H1 (cell line): ENCODE data around the gene RAPGEF1. TPM values are rescaled to one million over a fixed set of nuclear protein-coding genes. Genes with fewer than 3 reads are reported as not detected.

Experiments used
- CTCF ChIA-PET: fragments of 300-600 bp; sonication (Branson Sonifier 250); formaldehyde crosslinking; loops from one replicate; lab custom pipeline; 2021; ENCODE audit not compliant: partially characterized antibody; lab: Charles Lee
- POLR2A ChIA-PET: fragments of 300-600 bp; sonication (Branson Sonifier 250); formaldehyde crosslinking; loops from one replicate; lab custom pipeline; 2021; ENCODE audit warnings: inconsistent platforms; ENCODE audit not compliant: partially characterized antibody; lab: Charles Lee
- DNase-seq, 2 experiments: peaks; one replicate each; pipeline versions ENCODE4 v3.0.0 to v3.0.0-alpha.2; 2010 to 2022; ENCODE audit warnings: low spot score in 2 of 2, low read depth in 1 of 2, mixed read lengths in 1 of 2
- FAIRE-seq: peaks from 2 replicates; lab custom pipeline; 2011; peaks lifted over from hg19 to GRCh38; lab: Jason Lieb, UNC
- H2AFZ ChIP-seq: 2 replicates; pipeline ENCODE4 v1.8.1; 2012; ENCODE audit warnings: low read length, inconsistent platforms
- H2AK5ac ChIP-seq: 2 replicates; pipeline ENCODE4 v1.6.1; 2013; ENCODE audit warnings: low read depth, low read length
- H2BK120ac ChIP-seq: replicated peaks from 2 replicates; pipeline ENCODE3; 2013; ENCODE audit warnings: low read depth, low read length, inconsistent platforms
- H2BK12ac ChIP-seq: 2 replicates; pipeline ENCODE4 v1.6.1; 2013; ENCODE audit warnings: low read depth, low read length
- H2BK15ac ChIP-seq: 2 replicates; pipeline ENCODE4 v1.6.1; 2013; ENCODE audit warnings: low read length
- H2BK20ac ChIP-seq: 2 replicates; pipeline ENCODE4 v1.6.1; 2013; ENCODE audit warnings: low read length
- H2BK5ac ChIP-seq: 2 replicates; pipeline ENCODE4 v1.6.1; 2013; ENCODE audit warnings: low read depth, low read length
- H3K14ac ChIP-seq: 2 replicates; pipeline ENCODE4 v1.6.1; 2013; ENCODE audit warnings: inconsistent platforms; ENCODE audit not compliant: insufficient read length
- H3K18ac ChIP-seq: 2 replicates; pipeline ENCODE4 v1.6.1; 2013; ENCODE audit warnings: low read length; ENCODE audit errors: extremely low read depth
- H3K23ac ChIP-seq: 2 replicates; pipeline ENCODE4 v1.6.1; 2013; ENCODE audit warnings: inconsistent platforms; ENCODE audit not compliant: insufficient read length
- H3K23me2 ChIP-seq: 2 replicates; pipeline ENCODE4 v1.6.1; 2013; ENCODE audit warnings: low read depth, low read length
- H3K27ac ChIP-seq: 2 replicates; pipeline ENCODE4 v1.6.1; 2011; ENCODE audit warnings: low read depth, low read length, inconsistent platforms
- H3K27me3 ChIP-seq, 4 experiments: replicated peaks in 1 of 4; 1 replicate in 1 of 4; 2 replicates in 3 of 4; pipeline versions ENCODE4 v1.6.1 to v1.8.1; 2011 to 2013; ENCODE audit warnings: low read length in 3 of 4, mild to moderate bottlenecking in 3 of 4, inconsistent platforms in 2 of 4, mixed read lengths in 2 of 4, moderate library complexity in 1 of 4; ENCODE audit not compliant: control insufficient read depth in 3 of 4, insufficient read depth in 3 of 4; ENCODE audit errors: extremely low read depth in 1 of 4
- H3K36me3 ChIP-seq, 4 experiments: 2 replicates each; pipeline versions ENCODE4 v1.6.1 to v1.8.1; 2011 to 2013; ENCODE audit warnings: mild to moderate bottlenecking in 4 of 4, low read length in 3 of 4, moderate library complexity in 2 of 4, control low read depth in 1 of 4, inconsistent platforms in 1 of 4; ENCODE audit not compliant: insufficient read depth in 4 of 4, control insufficient read depth in 2 of 4
- H3K4ac ChIP-seq: replicated peaks from 2 replicates; pipeline ENCODE3; 2013; ENCODE audit warnings: low read length, low read depth, mixed read lengths, inconsistent platforms; ENCODE audit not compliant: insufficient read length
- H3K4me1 ChIP-seq, 4 experiments: replicated peaks in 1 of 4; 1 replicate in 1 of 4; 2 replicates in 3 of 4; pipeline versions ENCODE4 v1.6.1 to v1.8.1; 2011 to 2013; ENCODE audit warnings: low read length in 3 of 4, inconsistent platforms in 2 of 4, mixed read lengths in 1 of 4; ENCODE audit not compliant: insufficient read depth in 4 of 4, control insufficient read depth in 3 of 4
- H3K4me2 ChIP-seq, 2 experiments: 2 replicates each; pipeline versions ENCODE4 v1.6.1 to v1.8.1; 2011 to 2013; ENCODE audit warnings: low read depth in 2 of 2, low read length in 2 of 2, control low read depth in 1 of 2, inconsistent platforms in 1 of 2, mild to moderate bottlenecking in 1 of 2; ENCODE audit not compliant: insufficient read depth in 1 of 2
- H3K4me3 ChIP-seq, 4 experiments: fragments of 200-600, 300-600 bp in 1 of 4; sonication (generic), shearing (Covaris generic), sonication (Bioruptor Twin) in 1 of 4; 2 replicates each; pipeline versions ENCODE4 v1.5.1 to v1.8.1; 2011 to 2016; ENCODE audit warnings: low read length in 4 of 4, low read depth in 3 of 4, control low read depth in 2 of 4, inconsistent platforms in 2 of 4, mild to moderate bottlenecking in 2 of 4, mixed read lengths in 1 of 4, moderate library complexity in 1 of 4; ENCODE audit not compliant: insufficient read depth in 2 of 4; ENCODE audit errors: extremely low read depth in 1 of 4
- H3K56ac ChIP-seq: replicated peaks from 2 replicates; pipeline ENCODE3; 2013; ENCODE audit warnings: low read depth, mild to moderate bottlenecking, mixed read lengths, low read length, inconsistent platforms; ENCODE audit not compliant: insufficient read length
- H3K79me1 ChIP-seq: 2 replicates; pipeline ENCODE4 v1.6.1; 2013; ENCODE audit warnings: low read depth, low read length, control low read depth
- H3K79me2 ChIP-seq, 2 experiments: 2 replicates each; pipeline versions ENCODE4 v1.6.1 to v1.8.1; 2012 to 2013; ENCODE audit warnings: low read length in 2 of 2, mild to moderate bottlenecking in 2 of 2, inconsistent platforms in 1 of 2; ENCODE audit not compliant: insufficient read depth in 2 of 2, control insufficient read depth in 1 of 2
- H3K9ac ChIP-seq, 4 experiments: replicated peaks in 1 of 4; 1 replicate in 1 of 4; 2 replicates in 3 of 4; pipeline versions ENCODE4 v1.6.1 to v1.8.1; 2011 to 2013; ENCODE audit warnings: low read depth in 3 of 4, low read length in 3 of 4, control low read depth in 2 of 4, mild to moderate bottlenecking in 2 of 4, moderate library complexity in 2 of 4, inconsistent platforms in 1 of 4; ENCODE audit errors: extremely low read depth in 1 of 4
- H3K9me3 ChIP-seq, 2 experiments: 2 replicates each; pipeline versions ENCODE4 v1.6.1 to v1.8.1; 2012 to 2013; ENCODE audit warnings: mild to moderate bottlenecking in 2 of 2, moderate library complexity in 2 of 2, control low read depth in 1 of 2, inconsistent platforms in 1 of 2, low read depth in 1 of 2, low read length in 1 of 2, mixed read lengths in 1 of 2; ENCODE audit not compliant: insufficient read depth in 2 of 2
- H4K20me1 ChIP-seq, 2 experiments: replicated peaks in 1 of 2; 2 replicates each; pipeline versions ENCODE3 to v1.8.1; 2011 to 2013; ENCODE audit warnings: inconsistent platforms in 2 of 2, low read length in 2 of 2, mild to moderate bottlenecking in 1 of 2; ENCODE audit not compliant: insufficient read depth in 2 of 2, control insufficient read depth in 1 of 2
- H4K5ac ChIP-seq: 2 replicates; pipeline ENCODE4 v1.6.1; 2013; ENCODE audit warnings: low read length, low read depth, mixed read lengths, inconsistent platforms; ENCODE audit not compliant: insufficient read length
- H4K8ac ChIP-seq: 2 replicates; pipeline ENCODE4 v1.8.0; 2013; ENCODE audit warnings: mild to moderate bottlenecking, moderate library complexity, low read length, inconsistent platforms; ENCODE audit not compliant: insufficient read depth; ENCODE audit errors: extremely low read depth
- H4K91ac ChIP-seq: replicated peaks from 2 replicates; pipeline ENCODE3; 2013; ENCODE audit warnings: low read length, mixed read lengths, inconsistent platforms; ENCODE audit not compliant: insufficient read length
- CREB1 ChIP-seq: IDR thresholded peaks from 2 replicates; pipeline ENCODE4 v1.6.1; 2012; ENCODE audit warnings: inconsistent platforms
- WGBS, 2 experiments: shearing (Covaris generic) in 1 of 2; methylation state at CpG; one replicate each; pipeline versions ENCODE4 v1.1.6 to v1.1.7; 2013 to 2015; ENCODE audit warnings: low lambda C conversion rate in 2 of 2, mixed read lengths in 2 of 2, inconsistent platforms in 1 of 2, low coverage in 1 of 2, missing lambda C conversion rate in 1 of 2; ENCODE audit not compliant: insufficient replicate concordance in 2 of 2, insufficient coverage in 1 of 2, insufficient read length in 1 of 2; ENCODE audit errors: extremely low coverage in 1 of 2, missing lambda C conversion rate in 1 of 2; 5-methylcytosine and 5-hydroxymethylcytosine counted together
- polyA plus RNA-seq, 7 experiments: library from polyadenylated mRNA; depleted of rRNA in 3 of 7; stranded (reverse) in 5 of 7; unstranded in 2 of 7; fragments of >200 nt in 5 of 7; fragments of 200-250 nt in 2 of 7; gene quantifications; 1 replicate in 5 of 7; 2 replicates in 1 of 7; 4 replicates in 1 of 7; pipeline versions ENCODE4 v1.2.1 to v1.2.3, GENCODE V29; 2011 to 2013; ENCODE audit warnings: missing spikeins in 2 of 7, mixed read lengths in 2 of 7
- total RNA-seq: library from RNA; stranded (reverse); fragmentation: NEBNext Ultra II Directional; extraction: Animal tissue kit (Norgen Biotek cat#: 25700); gene quantifications from 2 replicates; pipeline ENCODE4 v1.2.1, GENCODE V29; 2021

Gene RAPGEF1
- total and polyA plus RNA-seq, 2 of the 8 experiments (the other 6 are each of a cell fraction or from before 2014, with no cell fraction given), result 29.7 to 78.9 TPM

DNA sequence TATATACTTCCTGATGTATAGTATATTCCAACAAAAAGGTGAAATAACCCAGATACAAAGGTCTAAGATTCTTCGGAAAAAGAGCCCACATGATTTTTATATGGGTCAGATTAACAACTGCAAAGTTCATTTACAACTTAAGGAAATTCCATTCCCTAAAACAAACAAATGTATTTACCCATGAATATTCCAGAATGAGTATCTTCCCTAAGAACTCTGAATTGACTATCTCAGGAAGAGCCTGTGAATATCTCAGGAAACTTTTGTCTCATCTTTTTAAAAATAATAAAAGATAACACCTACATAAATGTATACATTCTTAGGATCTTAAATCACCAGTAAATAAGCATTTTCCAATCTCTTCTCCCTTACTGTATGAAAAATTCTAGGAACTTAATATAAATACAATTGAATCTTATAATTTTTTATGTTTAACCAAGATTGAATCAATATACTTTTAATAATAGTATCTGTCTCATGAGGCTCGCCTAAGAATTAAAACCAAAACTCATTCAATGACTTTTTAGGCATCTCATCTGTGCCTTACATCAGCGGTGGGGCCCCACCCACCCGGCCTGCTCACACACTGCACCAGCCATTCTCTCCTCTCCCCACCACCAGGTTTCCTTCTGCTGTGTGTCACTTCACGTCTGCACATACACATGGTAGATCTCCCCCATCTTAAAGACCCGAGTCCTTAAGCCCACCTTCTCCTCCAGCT lies 78.1 kb downstream of the RAPGEF1 start:
- Histone ChIP-seq H3K4ac (no peak overlapping the region), H2BK15ac (no peak overlapping the region), H3K14ac (no peak overlapping the region), H3K79me1 (peaks cover 2% of the 10 kb centered on the region; the same call in 1 of the 2 replicates), H3K79me2 (peaks cover 0 to 23% of the 10 kb centered on the region in 2 experiments; a peak in 2 of 4 replicates), H4K20me1 (no peaks in the 10 kb centered on the region), H3K9me3 (peaks cover 0 to 8% of the 10 kb centered on the region in 2 experiments; a peak in 2 of 4 replicates), H3K18ac (0 out of 2 replicates have a peak overlapping the region, but pooled peaks have one; percentile 29), H3K27ac (no peak overlapping the region), H3K4me1 (peaks cover 5 to 14% (median 13%) of the 10 kb centered on the region in 4 experiments), H2BK120ac (no peak overlapping the region), H3K23ac (no peak overlapping the region), H3K4me3 (no peak overlapping the region), H2BK12ac (peak overlapping the region; percentile 82; the same call in 1 of the 2 replicates), H3K9ac (no peak overlapping the region), H3K36me3 (no peaks in the 10 kb centered on the region; a peak in 2 of 8 replicates), H3K23me2 (no peaks in the 10 kb centered on the region), H3K27me3 (no peaks in the 10 kb centered on the region), H4K5ac (no peak overlapping the region), H2BK20ac (peak overlapping the region; percentile 92; the same call in 1 of the 2 replicates), H4K8ac (no peak overlapping the region), H3K56ac (no peak overlapping the region), H4K91ac (peak overlapping the region; percentile 20), H2AFZ (no peak overlapping the region), H3K4me2 (peak overlapping the region in 1 of 2 experiments; percentile 34; a peak in 1 of 4 replicates), H2AK5ac (peak overlapping the region; percentile 55; the same call in 1 of the 2 replicates), H2BK5ac (peak overlapping the region; percentile 93; the same call in 1 of the 2 replicates)
- ChIA-PET POLR2A (no interaction called here), CTCF (interaction anchor here (0.6 kb wide), 1 partner anchor 399 kb away, joined by 3 read pairs; no protein-coding TSS in a partner anchor)
- FAIRE-seq (no peak), DNase-seq (no peak)
- 73% methylated on average over 6 of the region's 6 CpGs; no CpG with 5 or more reads in 1 of the 2 experiments for WGBS, 2 experiments
- no peak for TF ChIP-seq CREB1
- TF ChIP-seq, all 59 proteins: peak for 0
